ENCODE results near the gene BRSK2.

- no peak for TF ChIP-seq EZH2phosphoT487 (IDR thresholded peaks at IDR 0.05; ENCODE audit: insufficient read depth, low read depth)
- TF ChIP-seq EZH2 (IDR thresholded peaks at IDR 0.05; ENCODE audit: insufficient read depth, poor library complexity, severe bottlenecking): no peak
These were observed 121.2 kb downstream of the BRSK2 start for GRCh38 chr11:1510928-1511327.

Measured in GM23248 (cell line).